Colonic mucosa (tissue), 4 donors: ENCODE results near the gene RABEP2. TPM values are rescaled to one million over a fixed set of nuclear protein-coding genes. Genes with fewer than 3 reads are reported as not detected.

Source experiments
- DNase-seq: peaks from one replicate; pipeline ENCODE4 v3.0.0-alpha.2; 2020
- H3K27ac ChIP-seq: fragments of 200-600 bp; one replicate; pipeline ENCODE4 v1.8.0; 2021
- H3K27me3 ChIP-seq: fragments of 200-600 bp; one replicate; pipeline ENCODE4 v1.8.0; 2021
- H3K36me3 ChIP-seq: fragments of 200-600 bp; one replicate; pipeline ENCODE4 v1.8.0; 2021
- H3K4me1 ChIP-seq: fragments of 200-600 bp; one replicate; pipeline ENCODE4 v1.8.0; 2021; ENCODE audit warnings: mild to moderate bottlenecking
- H3K4me3 ChIP-seq: fragments of 200-600 bp; one replicate; pipeline ENCODE4 v1.8.0; 2021
- H3K9ac ChIP-seq, 2 donors: one replicate each; pipeline ENCODE4 v1.7.0; 2013; ENCODE audit warnings: control low read depth in 2 of 2, low read depth in 2 of 2, low read length in 2 of 2
- H3K9me3 ChIP-seq: fragments of 200-600 bp; one replicate; pipeline ENCODE4 v1.8.0; 2021
- intact Hi-C: fragments of 100-400 bp; cut with DNase I; formaldehyde crosslinking; loops from one replicate; pipeline ENCODE4 v1.14.1; 2022
- total RNA-seq, 2 donors: library from RNA; stranded (reverse); fragmentation: NEBNext Ultra II Directional in 1 of 2; extraction: Animal tissue kit (Norgen Biotek cat#: 25700) in 1 of 2; gene quantifications; one replicate each; pipeline ENCODE4 v1.2.1, GENCODE V29; 2021
- TF ChIP-seq, protein P1 (sequence below): fragments of 200-600 bp; IDR thresholded peaks from one replicate; pipeline ENCODE4 v1.8.0; 2022; ENCODE audit warnings: antibody characterized with exemption, mild to moderate bottlenecking
- donor health status: healthy.
- donor health status: DM: no; HTN: no; CAD: no.
- donor health status: DM: no; HTN: no; CAD: no.

The RABEP2 gene
- total RNA-seq, 2 donors from 2014 or later: 24.5 to 47.4 TPM

DNA sequence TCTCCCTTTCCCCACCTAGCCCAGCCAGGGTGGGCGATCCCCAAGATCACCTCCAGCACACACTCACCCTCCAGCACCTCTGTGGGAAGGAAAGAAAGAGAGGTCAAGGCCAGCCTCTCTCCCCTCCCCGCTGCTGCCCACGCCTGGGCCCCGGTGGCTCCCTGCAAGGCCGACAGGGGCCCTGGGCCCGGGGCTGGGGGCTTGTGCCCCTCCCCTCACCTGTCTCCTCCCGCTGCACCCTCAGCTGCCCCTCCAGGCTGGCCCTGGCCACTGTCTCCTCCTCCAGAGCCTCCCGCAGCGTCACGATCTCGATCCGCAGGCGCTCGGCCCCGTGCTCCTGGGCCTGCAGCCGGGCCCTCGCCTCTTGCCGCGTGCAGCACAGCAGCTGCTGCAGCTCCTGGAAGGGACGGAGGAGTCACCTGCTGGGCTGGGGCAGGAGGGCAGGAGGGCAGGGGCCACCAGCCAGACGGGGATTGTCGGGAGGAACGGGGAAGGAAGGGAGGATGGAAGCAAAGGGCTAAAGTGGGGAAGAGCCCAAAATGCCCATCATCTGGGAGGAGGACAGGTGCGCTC, 19.2 kb downstream of the RABEP2 start:
- Histone ChIP-seq H3K27me3 (no peaks in the 10 kb centered on the region), H3K4me1 (no peaks in the 10 kb centered on the region), H3K27ac (no peak overlapping the region), H3K9me3 (no peaks in the 10 kb centered on the region), H3K9ac (no peak overlapping the region), H3K36me3 (no peaks in the 10 kb centered on the region), H3K4me3 (no peak overlapping the region)
- TF ChIP-seq, protein P1, sequence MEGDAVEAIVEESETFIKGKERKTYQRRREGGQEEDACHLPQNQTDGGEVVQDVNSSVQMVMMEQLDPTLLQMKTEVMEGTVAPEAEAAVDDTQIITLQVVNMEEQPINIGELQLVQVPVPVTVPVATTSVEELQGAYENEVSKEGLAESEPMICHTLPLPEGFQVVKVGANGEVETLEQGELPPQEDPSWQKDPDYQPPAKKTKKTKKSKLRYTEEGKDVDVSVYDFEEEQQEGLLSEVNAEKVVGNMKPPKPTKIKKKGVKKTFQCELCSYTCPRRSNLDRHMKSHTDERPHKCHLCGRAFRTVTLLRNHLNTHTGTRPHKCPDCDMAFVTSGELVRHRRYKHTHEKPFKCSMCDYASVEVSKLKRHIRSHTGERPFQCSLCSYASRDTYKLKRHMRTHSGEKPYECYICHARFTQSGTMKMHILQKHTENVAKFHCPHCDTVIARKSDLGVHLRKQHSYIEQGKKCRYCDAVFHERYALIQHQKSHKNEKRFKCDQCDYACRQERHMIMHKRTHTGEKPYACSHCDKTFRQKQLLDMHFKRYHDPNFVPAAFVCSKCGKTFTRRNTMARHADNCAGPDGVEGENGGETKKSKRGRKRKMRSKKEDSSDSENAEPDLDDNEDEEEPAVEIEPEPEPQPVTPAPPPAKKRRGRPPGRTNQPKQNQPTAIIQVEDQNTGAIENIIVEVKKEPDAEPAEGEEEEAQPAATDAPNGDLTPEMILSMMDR: no peak
- no peak for DNase-seq
- intact Hi-C loops: no loop called here

DNA sequence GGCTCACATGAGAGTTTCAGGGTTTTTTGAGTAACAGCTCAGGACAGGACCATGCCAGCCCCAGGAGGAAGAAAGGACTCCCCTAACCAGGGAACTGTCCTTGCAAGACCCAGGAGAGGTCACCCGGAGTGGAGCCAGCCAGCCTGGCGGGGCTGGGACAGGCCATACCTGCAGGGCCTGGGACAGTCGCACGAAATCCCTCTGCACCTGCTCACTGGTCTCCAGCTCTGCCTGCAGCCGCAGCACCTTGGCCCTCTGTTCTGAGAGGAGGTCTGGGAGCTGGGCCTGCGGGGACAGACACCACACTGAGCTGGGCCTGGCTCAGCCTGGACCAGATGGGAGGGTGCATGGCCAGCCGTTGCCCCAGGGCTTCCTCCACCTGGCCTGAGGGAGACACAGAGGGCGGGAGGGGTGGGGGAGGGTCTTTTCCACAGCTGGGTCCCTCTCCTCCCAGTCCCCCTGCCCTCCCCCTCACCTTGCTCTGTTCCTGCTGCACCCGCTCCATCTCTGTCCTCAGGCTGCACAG, 19.7 kb downstream of the RABEP2 start:
- Histone ChIP-seq H3K36me3 (no peaks in the 10 kb centered on the region), H3K9me3 (no peaks in the 10 kb centered on the region), H3K4me3 (no peak overlapping the region), H3K27me3 (no peaks in the 10 kb centered on the region), H3K27ac (no peak overlapping the region), H3K4me1 (no peaks in the 10 kb centered on the region), H3K9ac (no peak overlapping the region)
- no peak for DNase-seq
- TF ChIP-seq, protein P1: no peak
- intact Hi-C loops: no loop called here

DNA sequence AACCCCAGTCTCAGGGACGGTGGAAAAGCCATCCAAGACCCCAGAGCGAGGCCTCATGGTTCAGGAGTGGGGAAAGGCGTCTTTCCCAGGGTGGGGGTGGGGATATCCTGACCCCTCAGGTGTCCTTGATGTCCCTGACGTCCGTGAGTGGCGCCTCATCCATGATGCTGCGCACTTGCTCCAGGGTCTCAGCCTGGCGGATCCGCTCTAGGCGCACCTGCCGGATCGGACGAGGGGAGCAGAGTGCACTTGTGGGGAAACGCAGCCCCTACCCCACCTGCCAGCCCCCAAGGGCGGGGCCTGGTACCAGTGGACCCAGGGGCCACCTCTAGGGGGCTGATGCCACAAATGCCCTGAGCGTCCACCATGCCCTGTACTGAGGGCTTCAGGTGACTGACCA, 20.2 kb downstream of the RABEP2 start:
- H3K9me3 ChIP-seq: no peaks in the 10 kb centered on the region

DNA sequence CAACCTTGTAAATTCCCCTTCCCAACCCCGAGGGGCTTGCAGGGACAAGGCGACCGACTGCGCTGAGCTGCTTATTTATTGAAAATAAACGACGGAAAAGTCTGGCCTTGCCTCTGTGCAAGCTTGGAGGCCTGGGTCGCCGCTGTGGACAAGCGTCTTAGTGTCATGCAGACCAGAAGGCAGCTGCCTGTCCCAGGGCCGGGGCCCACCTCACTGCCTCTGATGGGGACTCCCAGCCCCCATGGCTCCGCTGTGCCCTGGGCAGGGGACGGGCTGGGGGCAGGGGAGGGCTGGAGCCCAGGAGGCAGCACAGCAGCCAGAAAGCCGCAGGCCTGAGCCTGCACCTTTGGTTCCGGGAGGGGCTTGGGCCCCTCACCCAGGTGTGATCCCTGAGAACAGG, 20.7 kb downstream of the RABEP2 start:
- no peak for DNase-seq
- H3K36me3 ChIP-seq: no peaks in the 10 kb centered on the region
- no peaks in the 10 kb centered on the region for H3K9me3 ChIP-seq
- no peak overlapping the region for H3K27ac ChIP-seq
- H3K27me3 ChIP-seq: no peaks in the 10 kb centered on the region
- intact Hi-C loops: no loop called here
- TF ChIP-seq, protein P1: no peak
- no peak overlapping the region for H3K4me3 ChIP-seq
- no peaks in the 10 kb centered on the region for H3K4me1 ChIP-seq
- no peak overlapping the region for H3K9ac ChIP-seq

More for the DNA sequence above, 20.2 kb downstream of the RABEP2 start:
- intact Hi-C loops: no loop called here
- Histone ChIP-seq H3K27me3 (no peaks in the 10 kb centered on the region), H3K27ac (no peak overlapping the region), H3K9ac (no peak overlapping the region), H3K4me3 (no peak overlapping the region), H3K4me1 (no peaks in the 10 kb centered on the region), H3K36me3 (no peaks in the 10 kb centered on the region)
- TF ChIP-seq, protein P1: no peak
- no peak for DNase-seq

DNA sequence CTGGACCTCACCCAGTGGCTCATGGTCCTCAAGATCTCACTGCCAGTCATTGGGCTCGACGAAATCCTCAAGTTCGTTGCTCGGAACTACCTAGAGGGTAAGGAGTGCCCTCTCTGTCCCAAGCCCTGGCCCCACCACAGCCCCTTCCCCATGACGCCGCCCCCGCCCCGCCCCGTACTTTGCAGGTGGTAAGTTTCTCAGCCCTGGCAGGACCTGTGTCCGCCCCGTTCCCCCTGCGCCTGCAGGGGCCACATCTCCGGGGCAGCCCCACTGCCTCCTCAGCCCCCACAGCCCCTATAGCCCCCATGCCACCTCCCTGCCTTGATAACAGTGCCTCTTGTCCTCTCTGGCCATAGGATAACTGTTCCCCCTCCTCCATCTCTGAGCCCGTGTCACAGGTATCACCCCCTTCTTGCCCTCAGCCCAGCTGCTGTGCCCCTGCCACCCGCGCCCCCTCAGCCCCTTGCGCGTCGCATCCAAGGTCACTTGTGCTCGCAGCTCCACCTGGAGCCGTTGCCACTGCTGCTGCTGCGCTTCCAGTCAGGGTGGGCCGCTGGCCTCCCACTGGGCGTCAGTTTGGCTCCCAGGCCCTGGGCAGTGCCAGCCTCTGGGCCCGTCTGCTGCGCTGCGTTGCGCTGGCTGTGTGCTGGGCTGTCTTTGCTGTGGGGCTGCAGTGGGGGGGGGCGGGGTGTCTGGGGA, 21.5 kb downstream of the RABEP2 start:
- no peak for DNase-seq
- Histone ChIP-seq H3K9ac (no peak overlapping the region), H3K4me3 (no peak overlapping the region), H3K27me3 (no peaks in the 10 kb centered on the region), H3K9me3 (no peaks in the 10 kb centered on the region), H3K27ac (no peak overlapping the region), H3K36me3 (no peaks in the 10 kb centered on the region), H3K4me1 (no peaks in the 10 kb centered on the region)
- intact Hi-C loops: no loop called here
- TF ChIP-seq, protein P1: no peak
